HCT116 (cell line): ENCODE data around the gene GPR157. TPM values are rescaled to one million over a fixed set of nuclear protein-coding genes. Genes with fewer than 3 reads are reported as not detected.

Experiments
- ATAC-seq: fragments of 200-7000 bp; cut with Tn5 transposase; 2 replicates; pipeline ENCODE4 v1.9.1; 2020; ENCODE audit warnings: mild to moderate bottlenecking, moderate library complexity
- BruUV-seq: library from RNA; stranded (reverse); fragments of 400-500 nt; replicated peaks from 2 replicates; lab custom pipeline; 2021; lab: Mats Ljungman, UMichigan
- CTCF ChIA-PET: fragments of 300-600 bp; sonication (Branson Sonifier 250); formaldehyde crosslinking; loops from one replicate; lab custom pipeline; 2021; ENCODE audit warnings: antibody characterized with exemption; lab: Charles Lee
- POLR2A ChIA-PET: fragments of 300-600, 350-600 bp; sonication (Branson Sonifier 250); formaldehyde crosslinking; loops from one replicate; lab custom pipeline; 2021; ENCODE audit warnings: antibody characterized with exemption; lab: Charles Lee
- RAD21 ChIA-PET, 2 experiments: fragments of 300-600 bp; sonication (Branson Sonifier 250); formaldehyde crosslinking; loops; one replicate each; lab custom pipeline; 2023; ENCODE audit warnings: low total read pairs in 2 of 2; ENCODE audit not compliant: uncharacterized antibody in 2 of 2, unreplicated experiment in 2 of 2, low non-redundant PET in 1 of 2; lab: Charles Lee
- DNase-seq: peaks from one replicate; pipeline ENCODE4 v3.0.0-alpha.2; 2010; ENCODE audit warnings: low read depth, low spot score
- H2AFZ ChIP-seq: fragments of 200-600 bp; shearing (Covaris generic), sonication (generic); 2 replicates; pipeline ENCODE4 v1.6.1; 2017; ENCODE audit warnings: low read depth, mixed run types, mixed read lengths, antibody characterized with exemption, low read length; ENCODE audit not compliant: poor library complexity, severe bottlenecking
- H3K27ac ChIP-seq: 2 replicates; pipeline ENCODE4 v1.5.1; 2012; ENCODE audit warnings: low read depth, low read length
- H3K27me3 ChIP-seq: fragments of 200-600 bp; sonication (generic); 2 replicates; pipeline ENCODE4 v1.6.1; 2016; ENCODE audit warnings: mixed run types, low read length, mixed read lengths; ENCODE audit not compliant: insufficient read depth
- H3K36me3 ChIP-seq, 2 experiments: fragments of 200-500 bp in 1 of 2; fragments of 200-600 bp in 1 of 2; sonication (Bioruptor generic) in 1 of 2; sonication (generic) in 1 of 2; 2 replicates each; pipeline versions ENCODE4 v1.5.1 to v1.6.1; 2014 to 2016; ENCODE audit warnings: low read length in 2 of 2, inconsistent platforms in 1 of 2, mixed read lengths in 1 of 2, mixed run types in 1 of 2; ENCODE audit not compliant: insufficient read depth in 2 of 2, control insufficient read depth in 1 of 2
- H3K4me1 ChIP-seq, 2 experiments: fragments of 200-600 bp in 1 of 2; sonication (generic) in 1 of 2; 2 replicates each; pipeline versions ENCODE4 v1.5.1 to v1.6.1; 2012 to 2017; ENCODE audit warnings: low read length in 2 of 2, inconsistent platforms in 1 of 2, mild to moderate bottlenecking in 1 of 2, mixed read lengths in 1 of 2, mixed run types in 1 of 2, moderate library complexity in 1 of 2; ENCODE audit not compliant: insufficient read depth in 2 of 2, control insufficient read depth in 1 of 2
- H3K4me2 ChIP-seq: fragments of 200-600 bp; sonication (generic); 2 replicates; pipeline ENCODE4 v1.6.1; 2017; ENCODE audit warnings: mixed run types, low read length, mixed read lengths
- H3K4me3 ChIP-seq, 2 experiments: fragments of 200-600 bp in 1 of 2; sonication (generic) in 1 of 2; replicated peaks in 1 of 2; 2 replicates each; pipeline ENCODE4 v1.5.1; 2011 to 2016; ENCODE audit warnings: low read length in 2 of 2, control low read depth in 1 of 2, low read depth in 1 of 2, mild to moderate bottlenecking in 1 of 2, mixed read lengths in 1 of 2, mixed run types in 1 of 2
- H3K79me2 ChIP-seq: fragments of 200-600 bp; sonication (generic); 2 replicates; pipeline ENCODE4 v1.6.1; 2017; ENCODE audit warnings: mild to moderate bottlenecking, mixed run types, low read length, moderate library complexity, mixed read lengths; ENCODE audit not compliant: insufficient read depth
- H3K9ac ChIP-seq: fragments of 200-600 bp; sonication (generic); 2 replicates; pipeline ENCODE4 v1.6.1; 2016; ENCODE audit warnings: low read length, mixed read lengths
- H3K9me2 ChIP-seq: fragments of 200-600 bp; sonication (generic), shearing (Covaris generic); 2 replicates; pipeline ENCODE4 v1.6.1; 2017; ENCODE audit warnings: mixed run types, mild to moderate bottlenecking, moderate library complexity; ENCODE audit not compliant: insufficient read depth
- H3K9me3 ChIP-seq, 2 experiments: fragments of 200-500 bp in 1 of 2; fragments of 200-600 bp in 1 of 2; sonication (Bioruptor generic) in 1 of 2; sonication (generic) in 1 of 2; 2 replicates each; pipeline ENCODE4 v1.6.1; 2014 to 2017; ENCODE audit warnings: low read length in 2 of 2, mixed read lengths in 2 of 2, inconsistent platforms in 1 of 2, low read depth in 1 of 2, mild to moderate bottlenecking in 1 of 2, mixed run types in 1 of 2, moderate library complexity in 1 of 2; ENCODE audit not compliant: control insufficient read depth in 1 of 2, insufficient read depth in 1 of 2
- H4K20me1 ChIP-seq: fragments of 200-600 bp; sonication (generic), shearing (Covaris generic); 2 replicates; pipeline ENCODE4 v1.6.1; 2017; ENCODE audit warnings: mixed run types, mild to moderate bottlenecking, moderate library complexity; ENCODE audit not compliant: insufficient read depth
- ATF3 ChIP-seq: IDR thresholded peaks from 2 replicates; pipeline ENCODE4 v1.6.1; 2012
- CBX3 ChIP-seq: IDR thresholded peaks from 2 replicates; pipeline ENCODE4 v1.6.1; 2012; ENCODE audit warnings: low read depth
- CEBPB ChIP-seq: IDR thresholded peaks from 2 replicates; pipeline ENCODE4 v1.6.1; 2012; ENCODE audit warnings: low read depth
- CTCF ChIP-seq, 3 experiments: fragments of 200-600 bp in 1 of 3; sonication (generic) in 1 of 3; IDR thresholded peaks in 2 of 3; conservative IDR thresholded peaks in 1 of 3; 2 replicates each; pipeline ENCODE4 v1.5.1; 2012 to 2017; ENCODE audit warnings: low read depth in 2 of 3, low read length in 2 of 3, antibody characterized with exemption in 1 of 3, borderline replicate concordance in 1 of 3, control low read depth in 1 of 3, mild to moderate bottlenecking in 1 of 3, mixed read lengths in 1 of 3, mixed run types in 1 of 3, moderate library complexity in 1 of 3; ENCODE audit not compliant: insufficient read depth in 1 of 3
- EGR1 ChIP-seq: IDR thresholded peaks from 2 replicates; pipeline ENCODE4 v1.6.1; 2012; ENCODE audit warnings: low read depth
- ELF1 ChIP-seq: IDR thresholded peaks from 2 replicates; pipeline ENCODE4 v1.6.1; 2012; ENCODE audit warnings: low read depth, borderline replicate concordance
- FOSL1 ChIP-seq: IDR thresholded peaks from 2 replicates; pipeline ENCODE4 v1.6.1; 2012; ENCODE audit warnings: low read depth
- JUND ChIP-seq: IDR thresholded peaks from 2 replicates; pipeline ENCODE4 v1.6.1; 2012
- MAX ChIP-seq: IDR thresholded peaks from 2 replicates; pipeline ENCODE4 v1.6.1; 2012
- POLR2AphosphoS5 ChIP-seq: IDR thresholded peaks from 2 replicates; pipeline ENCODE4 v1.6.1; 2011; ENCODE audit warnings: mild to moderate bottlenecking, low read depth, low read length, moderate library complexity
- REST ChIP-seq: IDR thresholded peaks from 2 replicates; pipeline ENCODE4 v1.6.1; 2012; ENCODE audit warnings: low read depth
- SP1 ChIP-seq: IDR thresholded peaks from 2 replicates; pipeline ENCODE4 v1.6.1; 2012; ENCODE audit warnings: low read depth
- ZBTB33 ChIP-seq: IDR thresholded peaks from 2 replicates; pipeline ENCODE4 v1.6.1; 2011; ENCODE audit warnings: mild to moderate bottlenecking, low read length, moderate library complexity; ENCODE audit not compliant: insufficient replicate concordance; ENCODE audit errors: extremely low read depth
- ZNF274 ChIP-seq: fragments of 200-500 bp; sonication (Bioruptor generic); IDR thresholded peaks from 2 replicates; pipeline ENCODE4 v1.6.1; 2014; ENCODE audit warnings: mild to moderate bottlenecking, low read depth, low read length, inconsistent platforms
- intact Hi-C: fragments of 100-400 bp; cut with micrococcal nuclease; formaldehyde crosslinking; loops from 2 replicates; pipeline ENCODE4 v1.10.0; 2022
- total RNA-seq: library from RNA; stranded (reverse); gene quantifications from one replicate; pipeline ENCODE4 v1.2.1, GENCODE V29; 2021; ENCODE audit not compliant: unreplicated experiment

The GPR157 gene
- total RNA-seq, 1 experiment from 2014 or later, result 7.7 TPM

GRCh38 chr1:9150582-9151327, 21.9 kb upstream of the GPR157 start:
- Histone ChIP-seq H3K27me3 (no peaks in the 10 kb centered on the region), H3K9me2 (no peaks in the 10 kb centered on the region), H3K36me3 (no peaks in the 10 kb centered on the region; a peak in 1 of 4 replicates), H3K9ac (no peak overlapping the region), H3K9me3 (no peaks in the 10 kb centered on the region)
- TF ChIP-seq ATF3 (no peak), CEBPB (no peak), ZNF274 (no peak), ZBTB33 (no peak), CTCF (IDR thresholded peaks at IDR 0.05 in 2 of 3, conservative IDR thresholded peaks at IDR 0.05 in 1 of 3; ENCODE audit: borderline replicate concordance in 1 of 3, insufficient read depth in 1 of 3, low read depth in 2 of 3, low read length in 2 of 3) (no peak), JUND (no peak), POLR2AphosphoS5 (no peak), REST (no peak), CBX3 (no peak), ELF1 (no peak), MAX (no peak), SP1 (no peak), FOSL1 (no peak), EGR1 (no peak)
- TF ChIP-seq, all 23 proteins: peak for 0
- ChIA-PET RAD21 (no interaction called here), POLR2A (no interaction called here), CTCF (interaction anchor here (2.2 kb wide), 1 partner anchor 9 kb away, joined by 10 read pairs; no protein-coding TSS in a partner anchor)
- intact Hi-C loops, result no loop called here
- Histone ChIP-seq H3K27ac (no peak overlapping the region), H3K4me2 (no peak overlapping the region), H2AFZ (no peak overlapping the region), H4K20me1 (no peaks in the 10 kb centered on the region), H3K79me2 (peaks cover 5% of the 10 kb centered on the region; the same call in 1 of the 2 replicates), H3K4me1 (peaks cover 3 to 12% of the 10 kb centered on the region in 2 experiments; a peak in 3 of 4 replicates), H3K4me3 (no peak overlapping the region)
- no peak for ATAC-seq
- no TSS peak for BruUV-seq
- DNase-seq, result no peak
